Left ventricle myocardium inferior (tissue), 1 donor: Measurements from ENCODE around the gene HRAS. TPM values are rescaled to one million over a fixed set of nuclear protein-coding genes. Genes with fewer than 3 reads are reported as not detected.

ENCODE experiments used
- DNase-seq: peaks from one replicate; pipeline ENCODE4 v3.0.0-alpha.2; 2020
- H3K27ac ChIP-seq: fragments of 200-600 bp; replicated peaks from 2 replicates; pipeline ENCODE4 v1.8.0; 2021
- H3K27me3 ChIP-seq: fragments of 200-600 bp; 2 replicates; pipeline ENCODE4 v1.8.0; 2021; ENCODE audit warnings: low read depth
- H3K36me3 ChIP-seq: fragments of 200-600 bp; 2 replicates; pipeline ENCODE4 v1.8.0; 2021
- H3K4me1 ChIP-seq: fragments of 200-600 bp; 2 replicates; pipeline ENCODE4 v1.8.0; 2021
- H3K4me3 ChIP-seq: fragments of 200-600 bp; 2 replicates; pipeline ENCODE4 v1.8.0; 2021; ENCODE audit warnings: mild to moderate bottlenecking, moderate library complexity
- H3K9me3 ChIP-seq: fragments of 200-600 bp; replicated peaks from 2 replicates; pipeline ENCODE4 v1.8.0; 2021
- CTCF ChIP-seq: fragments of 200-600 bp; IDR thresholded peaks from 2 replicates; pipeline ENCODE4 v1.8.0; 2021; ENCODE audit warnings: antibody characterized with exemption, mild to moderate bottlenecking, borderline replicate concordance
- intact Hi-C: fragments of 100-400 bp; cut with micrococcal nuclease; formaldehyde crosslinking; loops from one replicate; pipeline ENCODE4 v1.11.0; 2022
- total RNA-seq: library from RNA; stranded (reverse); fragmentation: NEBNext Ultra II Directional; extraction: Animal tissue kit (Norgen Biotek cat#: 25700); gene quantifications from one replicate; pipeline ENCODE4 v1.2.1, GENCODE V29; 2021
- donor health status: DM: no; HTN: yes; CAD: no; lungs with severe emphysema.

Gene HRAS
- total RNA-seq, 1 donor from 2014 or later: 55.9 TPM

GRCh38 chr11:545171-545570 lies 9.8 kb upstream of the HRAS start:
- no peaks in the 10 kb centered on the region for H3K4me1 ChIP-seq
- H3K9me3 ChIP-seq: no peaks in the 10 kb centered on the region
- no peak overlapping the region for H3K27ac ChIP-seq
- H3K4me3 ChIP-seq: no peak overlapping the region
- no peak for TF ChIP-seq CTCF
- H3K27me3 ChIP-seq: peaks cover 29% of the 10 kb centered on the region
- no peaks in the 10 kb centered on the region for H3K36me3 ChIP-seq
- no peak for DNase-seq
- intact Hi-C loops: no loop called here

GRCh38 chr11:544817-545166 lies 9.4 kb upstream of the HRAS start:
- TF ChIP-seq CTCF: no peak
- Histone ChIP-seq H3K36me3 (no peaks in the 10 kb centered on the region), H3K27me3 (peaks cover 29% of the 10 kb centered on the region), H3K4me3 (no peak overlapping the region), H3K27ac (no peak overlapping the region), H3K4me1 (no peaks in the 10 kb centered on the region), H3K9me3 (no peaks in the 10 kb centered on the region)
- DNase-seq: no peak
- intact Hi-C loops: no loop called here

GRCh38 chr11:541433-541885 lies 6.1 kb upstream of the HRAS start:
- no peak for TF ChIP-seq CTCF
- Histone ChIP-seq H3K9me3 (no peaks in the 10 kb centered on the region), H3K27me3 (peaks cover 43% of the 10 kb centered on the region), H3K27ac (no peak overlapping the region), H3K4me1 (peaks cover 14% of the 10 kb centered on the region), H3K4me3 (no peak overlapping the region), H3K36me3 (no peaks in the 10 kb centered on the region)
- intact Hi-C loops: no loop called here
- no peak for DNase-seq

- Histone ChIP-seq H3K9me3 (no peaks in the 10 kb centered on the region), H3K4me1 (peaks cover 21% of the 10 kb centered on the region), H3K27me3 (peaks cover 44% of the 10 kb centered on the region), H3K4me3 (no peak overlapping the region), H3K36me3 (no peaks in the 10 kb centered on the region), H3K27ac (no peak overlapping the region)
- TF ChIP-seq CTCF: no peak
- DNase-seq: peak; percentile 16
- intact Hi-C loops: no loop called here
Observed at GRCh38 chr11:540583-541432, 5.4 kb upstream of the HRAS start.

- DNase-seq: no peak
- no peaks in the 10 kb centered on the region for H3K9me3 ChIP-seq
- no peak overlapping the region for H3K27ac ChIP-seq
- H3K4me1 ChIP-seq: peaks cover 23% of the 10 kb centered on the region
- intact Hi-C loops: no loop called here
- TF ChIP-seq CTCF: no peak
- H3K36me3 ChIP-seq: no peaks in the 10 kb centered on the region
- peaks cover 40% of the 10 kb centered on the region for H3K27me3 ChIP-seq
- no peak overlapping the region for H3K4me3 ChIP-seq
Observed at GRCh38 chr11:539971-540481, 4.7 kb upstream of the HRAS start.
